ENCODE data around the gene ADM2.

DNA sequence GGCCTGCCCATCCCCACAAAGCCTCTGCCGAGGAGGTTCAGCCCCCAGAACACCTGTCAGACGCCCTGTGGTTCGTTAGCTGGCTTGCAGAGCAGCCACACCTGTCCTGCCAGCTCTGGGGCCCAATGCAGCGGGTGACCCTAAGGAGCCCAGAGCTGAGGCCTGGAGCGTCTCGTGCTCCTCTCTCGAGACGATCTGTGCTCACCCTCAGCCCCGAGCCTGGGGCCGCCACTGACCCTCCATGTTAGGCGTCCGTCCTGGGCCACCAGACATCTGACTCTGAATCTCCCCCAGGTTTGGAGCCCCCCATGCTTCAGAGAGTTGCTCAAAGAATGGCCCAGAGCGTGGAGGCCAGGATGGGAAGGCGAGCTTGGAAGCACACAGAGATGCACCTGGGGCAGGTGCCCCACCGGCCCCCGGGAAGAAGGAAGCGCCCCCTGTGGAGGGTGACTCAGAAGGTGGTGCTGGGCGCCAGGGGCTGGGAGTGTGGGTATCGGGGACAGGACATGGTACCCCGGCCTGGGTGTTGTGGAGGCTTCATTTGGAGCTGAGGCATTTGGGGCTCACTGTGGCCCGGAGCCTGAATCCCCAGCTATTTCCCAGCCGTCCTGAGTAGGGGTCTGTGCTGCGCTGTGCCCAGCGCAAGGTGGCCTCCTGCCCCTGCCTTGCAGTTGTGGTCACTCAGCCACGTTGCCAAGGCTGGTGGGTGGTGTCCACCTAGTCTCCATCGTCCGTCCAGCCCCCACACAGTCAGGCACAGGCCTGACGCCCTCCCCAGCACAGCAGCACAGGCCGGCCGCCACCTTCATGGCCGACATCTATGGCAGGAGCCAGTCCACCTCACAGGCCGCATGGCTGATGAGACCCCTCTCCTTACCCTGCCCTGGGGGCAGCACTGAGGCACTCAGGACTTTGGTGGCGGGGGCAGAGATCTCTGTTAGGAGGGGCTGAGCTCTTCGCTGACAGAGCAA is 42.8 kb upstream of the ADM2 start:
- TF ChIP-seq, protein P1, sequence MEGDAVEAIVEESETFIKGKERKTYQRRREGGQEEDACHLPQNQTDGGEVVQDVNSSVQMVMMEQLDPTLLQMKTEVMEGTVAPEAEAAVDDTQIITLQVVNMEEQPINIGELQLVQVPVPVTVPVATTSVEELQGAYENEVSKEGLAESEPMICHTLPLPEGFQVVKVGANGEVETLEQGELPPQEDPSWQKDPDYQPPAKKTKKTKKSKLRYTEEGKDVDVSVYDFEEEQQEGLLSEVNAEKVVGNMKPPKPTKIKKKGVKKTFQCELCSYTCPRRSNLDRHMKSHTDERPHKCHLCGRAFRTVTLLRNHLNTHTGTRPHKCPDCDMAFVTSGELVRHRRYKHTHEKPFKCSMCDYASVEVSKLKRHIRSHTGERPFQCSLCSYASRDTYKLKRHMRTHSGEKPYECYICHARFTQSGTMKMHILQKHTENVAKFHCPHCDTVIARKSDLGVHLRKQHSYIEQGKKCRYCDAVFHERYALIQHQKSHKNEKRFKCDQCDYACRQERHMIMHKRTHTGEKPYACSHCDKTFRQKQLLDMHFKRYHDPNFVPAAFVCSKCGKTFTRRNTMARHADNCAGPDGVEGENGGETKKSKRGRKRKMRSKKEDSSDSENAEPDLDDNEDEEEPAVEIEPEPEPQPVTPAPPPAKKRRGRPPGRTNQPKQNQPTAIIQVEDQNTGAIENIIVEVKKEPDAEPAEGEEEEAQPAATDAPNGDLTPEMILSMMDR (IDR thresholded peaks at IDR 0.05): no peak
- TF ChIP-seq POLR2A (IDR thresholded peaks at IDR 0.05) (no peak), POLR2AphosphoS5 (IDR thresholded peaks at IDR 0.05) (no peak), EP300 (IDR thresholded peaks at IDR 0.05) (no peak)

Data from upper lobe of left lung (tissue), 4 donors.